Stomach (tissue), 4 donors: ENCODE measurements around the gene ADD1.
A peak's percentile ranks its signal among the peaks of the same experiment; 100 is the strongest.
"Not testable (repeated sequence)": the region's sequence is repeated elsewhere in the genome, so short reads cannot be mapped to it uniquely, and the experiment has no call there.

Experiments
- CTCF ChIP-seq, 7 experiments: fragments of 450-650 bp in 4 of 7; fragments of 200-600 bp in 3 of 7; sonication (generic) in 3 of 7; IDR thresholded peaks; one replicate each; pipeline ENCODE4 v1.5.1; 2016 to 2019; ENCODE audit warnings: antibody characterized with exemption in 7 of 7, control low read depth in 2 of 7, mild to moderate bottlenecking in 1 of 7
- POLR2A ChIP-seq, 4 donors: fragments of 450-650 bp; IDR thresholded peaks; one replicate each; pipeline ENCODE4 v1.6.1; 2016; ENCODE audit warnings: antibody characterized with exemption in 4 of 4, control low read depth in 2 of 4, mild to moderate bottlenecking in 1 of 4, moderate library complexity in 1 of 4
- POLR2AphosphoS5 ChIP-seq, 3 donors: sonication (generic); formaldehyde crosslinking; IDR thresholded peaks; one replicate each; pipeline ENCODE4 v1.6.1; 2016; ENCODE audit warnings: antibody characterized with exemption in 3 of 3

DNA sequence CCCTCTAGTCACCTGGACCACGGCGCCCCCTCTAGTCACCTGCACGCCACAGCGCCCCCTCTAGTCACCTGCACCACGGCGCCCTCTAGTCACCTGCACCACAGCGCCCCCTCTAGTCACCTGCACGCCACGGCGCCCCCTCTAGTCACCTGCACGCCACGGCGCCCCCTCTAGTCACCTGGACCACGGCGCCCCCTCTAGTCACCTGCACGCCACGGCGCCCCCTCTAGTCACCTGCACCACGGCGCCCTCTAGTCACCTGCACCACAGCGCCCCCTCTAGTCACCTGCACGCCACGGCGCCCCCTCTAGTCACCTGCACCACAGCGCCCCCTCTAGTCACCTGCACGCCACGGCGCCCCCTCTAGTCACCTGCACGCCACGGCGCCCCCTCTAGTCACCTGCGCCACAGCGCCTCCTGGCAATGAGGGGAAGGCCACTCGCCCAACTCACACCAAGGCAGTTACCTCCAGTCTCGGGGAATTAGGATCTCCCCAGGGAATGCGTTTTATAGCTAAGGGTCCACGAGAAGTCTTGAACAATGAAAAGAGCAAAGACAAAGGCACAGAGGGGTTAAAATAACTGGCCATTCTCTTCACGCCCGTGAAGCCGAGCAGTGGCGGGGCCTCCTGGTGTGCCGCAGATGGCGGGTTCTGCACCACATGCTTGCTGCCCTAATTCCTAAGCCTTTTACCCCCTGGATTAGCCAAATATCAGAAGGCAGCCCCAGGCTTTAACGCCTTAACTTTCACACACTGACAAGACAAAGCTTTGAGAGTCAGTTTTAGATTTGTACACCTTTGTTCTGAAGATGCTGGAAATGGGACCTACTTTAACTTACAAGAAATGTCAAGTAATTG is 111.8 kb downstream of the ADD1 start:
- TF ChIP-seq POLR2A, POLR2AphosphoS5 (IDR thresholded peaks at IDR 0.05): not testable (repeated sequence)
- peak in 1 of 7 experiments; percentile 27 for TF ChIP-seq CTCF (IDR thresholded peaks at IDR 0.05)
